Measurements from ENCODE around the gene POU3F3.

Gene POU3F3

GRCh38 chr2:104853534-104854497, at the start of gene POU3F3:
Gene POU3F3, plus strand, starts transcription at chr2:104854115. Its CDS starts 1,396 bp downstream, at chr2:104855511.
- DNase-seq = peak; percentile 47

- no peak for DNase-seq
Measured at GRCh38 chr2:104804148-104804890, 49.6 kb upstream of the POU3F3 start.

DNA sequence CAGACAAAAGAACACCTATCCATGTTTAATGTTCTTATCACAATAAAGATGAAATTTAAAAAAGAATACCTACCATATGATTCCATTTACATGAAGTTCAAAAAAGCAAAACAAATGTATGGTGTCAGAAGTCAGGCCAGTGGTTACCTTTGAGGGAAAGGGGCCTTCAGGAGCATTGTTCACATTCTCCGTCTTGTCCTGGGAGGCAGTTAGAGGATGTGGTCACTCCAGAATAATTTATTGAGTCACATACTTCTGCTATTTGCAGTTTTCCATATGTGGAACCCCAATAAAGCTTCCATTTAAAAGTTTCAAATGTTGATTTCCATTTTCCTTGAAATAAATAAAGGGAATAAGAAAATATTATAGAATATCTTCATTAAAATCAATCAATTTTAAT, 41.6 kb upstream of the POU3F3 start:
- DNase-seq = no peak

- DNase-seq = no peak
Measured at GRCh38 chr2:104816143-104816542, 37.8 kb upstream of the POU3F3 start.

GRCh38 chr2:104818264-104818663, 35.7 kb upstream of the POU3F3 start:
- DNase-seq = no peak

- DNase-seq = no peak
Measured at GRCh38 chr2:104820126-104820525, 33.8 kb upstream of the POU3F3 start.

GRCh38 chr2:104825124-104825865, 28.6 kb upstream of the POU3F3 start:
- no peak for DNase-seq

- no peak for DNase-seq
Measured at GRCh38 chr2:104826016-104826415, 27.9 kb upstream of the POU3F3 start.

DNA sequence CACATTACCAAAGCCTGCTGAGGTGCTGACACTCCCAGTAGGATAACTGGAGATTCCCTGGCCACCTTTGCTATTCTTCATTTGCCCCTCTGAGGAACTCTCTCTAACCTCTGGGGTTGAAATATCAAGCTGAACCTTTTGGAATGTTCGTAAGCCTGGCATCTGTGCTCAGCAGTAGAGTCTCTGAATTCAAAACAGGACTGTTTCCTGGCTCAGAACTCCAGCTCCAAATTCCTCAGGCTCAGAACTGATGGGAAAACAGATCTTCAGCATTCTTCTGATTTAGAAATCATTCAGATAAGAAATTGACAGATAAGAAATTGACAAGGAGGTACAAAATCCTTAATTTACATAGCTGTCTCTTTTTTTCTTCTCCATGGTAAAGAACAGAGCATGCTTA, 22.2 kb upstream of the POU3F3 start:
- DNase-seq = no peak

DNA sequence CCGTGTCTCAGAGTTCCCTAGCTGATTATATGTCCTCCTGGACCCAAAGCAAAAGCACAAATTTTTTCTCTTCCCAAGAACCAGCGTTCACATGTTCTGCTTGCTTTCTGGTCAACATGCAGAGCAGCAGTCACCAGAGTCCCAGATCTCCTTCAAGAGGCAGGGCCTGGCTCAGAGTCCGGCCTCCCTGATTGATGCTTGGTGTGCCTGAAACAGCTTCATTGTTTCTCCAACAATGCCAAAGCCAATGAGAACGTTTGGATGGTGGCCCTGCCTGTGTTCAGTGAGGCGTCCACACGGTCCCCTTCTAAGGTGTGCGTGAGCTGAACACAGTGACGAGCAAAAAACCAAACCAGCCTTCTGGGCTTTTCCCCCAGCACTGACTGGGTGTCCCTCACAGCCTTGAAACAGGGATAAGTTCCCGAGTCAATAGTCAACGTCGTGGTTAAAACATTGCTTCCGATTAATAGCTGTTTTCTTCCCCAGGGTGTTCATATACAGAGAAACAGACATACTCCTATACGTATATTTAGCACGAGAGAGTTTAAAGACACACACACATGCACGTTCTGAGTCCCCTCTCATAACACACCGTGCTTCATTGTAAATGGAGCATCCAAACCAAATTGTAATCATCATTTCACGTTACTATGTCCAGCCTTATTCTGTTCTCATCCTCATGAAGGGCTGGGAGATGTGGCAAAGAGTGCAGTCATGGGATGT, 19.3 kb upstream of the POU3F3 start:
- DNase-seq = no peak

- no peak for DNase-seq
Measured at GRCh38 chr2:104836265-104836664, 17.6 kb upstream of the POU3F3 start.

DNA sequence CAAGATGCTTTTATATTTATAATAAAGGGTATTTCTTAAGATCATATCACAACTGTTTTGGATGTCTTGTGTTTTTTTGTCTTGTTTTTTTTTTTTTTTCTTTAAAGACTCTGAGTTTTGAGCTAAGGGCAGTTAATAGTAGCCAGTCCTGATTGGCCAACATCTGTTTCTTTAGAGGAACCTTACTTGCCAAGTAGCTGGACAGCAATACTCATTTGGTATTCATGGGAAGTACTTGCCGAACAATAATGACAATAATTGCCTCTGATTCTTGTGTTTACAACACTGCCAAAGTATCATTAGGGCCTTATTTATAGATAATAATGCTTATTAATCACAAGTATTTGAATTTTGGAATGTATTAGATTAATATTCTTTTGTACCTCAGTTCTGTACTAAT, 17.1 kb upstream of the POU3F3 start:
- no peak for DNase-seq

DNA sequence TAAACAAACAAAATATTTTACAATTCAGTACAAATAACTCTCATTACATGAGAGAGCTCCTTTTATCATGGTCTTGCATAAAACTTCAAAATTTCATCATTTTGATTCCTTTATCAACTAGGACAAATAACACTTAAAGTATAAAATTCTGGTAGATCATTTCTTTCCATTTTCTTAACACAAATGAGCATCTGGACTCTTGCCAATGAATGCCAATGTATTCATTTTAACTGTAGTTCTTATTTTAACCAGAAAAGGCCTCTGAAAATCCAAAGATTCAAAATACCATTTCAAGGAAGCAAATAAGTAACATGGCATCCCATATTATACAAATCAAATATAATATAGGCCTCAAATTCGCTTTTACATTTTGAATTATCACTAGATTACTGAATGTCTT, 13.8 kb upstream of the POU3F3 start:
- DNase-seq = no peak

DNA sequence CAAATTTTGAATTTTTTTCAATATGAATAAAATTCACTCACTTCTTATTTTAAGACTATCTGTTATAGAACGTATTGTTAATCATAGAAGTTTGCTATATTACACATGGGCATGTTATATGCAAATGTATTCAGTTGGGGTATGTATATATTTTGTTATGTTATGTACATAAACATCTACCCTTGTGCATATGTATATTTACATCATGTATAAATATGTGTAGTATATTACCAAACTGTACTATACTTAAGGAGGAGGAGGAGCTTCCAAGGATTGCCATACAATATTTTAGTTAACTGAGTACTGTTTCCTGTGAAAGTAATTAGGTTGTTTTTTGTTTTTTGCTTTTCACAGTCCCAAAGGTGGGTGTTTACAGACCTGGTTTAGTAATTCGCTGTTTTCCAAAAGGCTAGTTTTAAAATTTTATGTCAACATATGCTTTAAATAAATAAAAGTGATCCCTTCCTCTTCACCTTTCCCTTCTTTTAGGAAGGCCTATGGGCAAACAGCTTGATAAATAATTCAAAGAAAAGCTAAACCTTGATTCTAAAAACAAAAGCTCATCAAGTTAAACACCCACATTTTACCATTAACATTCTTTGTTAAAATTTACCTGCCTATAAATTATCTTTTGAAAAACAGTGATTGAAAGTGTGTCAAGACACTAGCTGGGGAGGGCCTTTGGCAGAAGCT, 12.9 kb upstream of the POU3F3 start:
- DNase-seq = no peak

GRCh38 chr2:104841744-104842143, 12.2 kb upstream of the POU3F3 start:
- DNase-seq = no peak

DNA sequence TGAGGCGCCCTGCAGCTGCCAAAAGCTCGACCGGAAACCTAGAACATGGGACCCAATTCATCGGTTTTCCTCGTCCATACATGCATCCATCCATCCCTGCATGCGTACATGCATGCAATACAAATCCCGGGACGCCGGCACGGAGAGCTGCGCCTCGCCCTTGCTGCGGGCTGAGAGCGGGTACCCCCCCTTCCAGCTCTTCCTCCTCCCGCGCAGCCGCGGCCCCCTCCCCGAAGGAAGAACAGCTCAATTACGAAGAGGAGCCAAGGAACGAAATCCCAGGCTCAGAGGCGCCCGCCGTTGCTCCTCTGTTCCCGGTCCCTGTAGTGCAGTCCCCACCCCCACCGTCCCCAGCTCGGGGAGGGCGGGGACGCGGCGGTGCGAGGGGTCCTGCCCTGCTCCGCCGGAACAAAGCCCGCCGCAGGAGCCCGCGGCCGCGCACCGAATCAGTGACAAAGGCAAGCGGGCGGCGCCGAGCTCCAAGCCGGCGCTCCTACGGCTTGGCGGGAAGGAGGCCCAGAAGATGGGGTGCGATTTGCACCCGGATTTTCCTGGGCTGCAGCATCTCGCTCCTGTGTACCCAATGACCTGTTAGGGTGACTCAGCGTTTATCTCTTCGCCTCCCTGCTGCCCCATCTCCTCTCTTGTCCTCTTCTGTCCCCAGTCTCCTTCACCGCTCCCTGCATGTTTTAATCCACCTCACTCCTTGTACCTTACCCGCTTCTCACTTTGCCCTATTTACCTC, 8.9 kb upstream of the POU3F3 start:
- DNase-seq = no peak

DNA sequence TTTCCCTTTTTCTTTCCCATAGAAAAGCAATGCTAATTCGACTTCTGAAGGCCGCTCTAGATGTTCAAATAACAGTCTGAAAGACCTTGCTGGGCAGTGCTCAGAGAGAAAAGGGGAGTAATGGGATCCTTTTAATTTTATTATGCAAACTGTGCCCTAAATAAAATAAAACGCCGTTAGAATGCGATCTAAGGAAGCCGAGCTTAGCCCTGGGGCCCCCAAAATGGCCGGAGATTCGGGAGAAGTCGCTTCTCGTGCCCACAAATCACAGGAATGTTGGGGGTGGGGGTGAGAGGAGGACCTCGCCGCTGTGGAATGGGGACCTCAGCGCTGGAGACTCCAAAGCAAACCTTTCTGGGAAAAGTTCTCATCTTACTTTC, 8.4 kb upstream of the POU3F3 start:
- no peak for DNase-seq

DNA sequence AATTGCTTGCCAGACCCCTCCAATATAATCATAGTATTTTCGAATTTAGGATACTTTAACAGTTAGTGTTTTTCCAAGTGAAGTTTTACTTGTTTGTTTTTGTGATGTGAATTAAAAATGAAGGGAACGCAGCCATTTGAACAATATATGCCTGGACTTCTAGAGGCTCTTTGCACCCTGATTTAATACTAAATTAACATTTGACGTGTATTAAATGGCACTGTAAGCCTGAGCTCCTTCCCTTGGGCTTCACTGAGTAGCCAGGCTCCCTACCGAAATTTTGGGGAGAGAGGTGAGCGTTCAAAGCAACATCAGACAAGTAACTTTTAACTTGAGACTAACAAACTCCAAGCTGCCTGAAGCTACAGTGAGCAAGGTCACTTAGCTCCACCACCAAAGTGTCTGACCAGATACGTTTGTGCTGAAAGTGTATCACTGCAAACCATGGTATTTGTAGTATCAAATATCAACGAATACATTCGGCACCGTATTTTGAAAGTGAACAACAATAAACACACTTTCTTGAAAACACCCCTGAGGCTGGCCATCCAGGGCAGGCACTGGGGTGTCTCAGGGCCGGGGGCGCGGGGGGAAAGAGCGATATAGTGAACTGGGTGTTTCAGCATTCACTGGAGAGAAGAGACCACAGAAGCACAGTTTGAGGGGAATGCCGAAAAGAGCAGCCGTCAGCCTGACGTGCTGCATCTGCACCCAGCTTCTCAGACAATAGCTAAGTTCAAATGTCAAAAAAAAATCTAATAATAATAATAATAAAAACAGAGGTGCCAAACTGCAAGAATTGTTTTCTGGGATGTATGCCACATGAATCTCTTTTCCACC, 7.7 kb upstream of the POU3F3 start:
- no peak for DNase-seq

- no peak for DNase-seq
Measured at GRCh38 chr2:104846786-104847585, 6.9 kb upstream of the POU3F3 start.

Data from CD4-positive, alpha-beta T cell treated with Interleukin-17A for 4 hours (primary cell).